ENCODE data around the gene WDR38. TPM values are rescaled to one million over a fixed set of nuclear protein-coding genes. Genes with fewer than 3 reads are reported as not detected.
A peak's percentile ranks its signal among the peaks of the same experiment; 100 is the strongest.

WDR38 gene
- total and polyA plus RNA-seq, 2 of the 13 experiments (the other 11 are each of a cell fraction or from before 2014, with no cell fraction given), result not detected

DNA sequence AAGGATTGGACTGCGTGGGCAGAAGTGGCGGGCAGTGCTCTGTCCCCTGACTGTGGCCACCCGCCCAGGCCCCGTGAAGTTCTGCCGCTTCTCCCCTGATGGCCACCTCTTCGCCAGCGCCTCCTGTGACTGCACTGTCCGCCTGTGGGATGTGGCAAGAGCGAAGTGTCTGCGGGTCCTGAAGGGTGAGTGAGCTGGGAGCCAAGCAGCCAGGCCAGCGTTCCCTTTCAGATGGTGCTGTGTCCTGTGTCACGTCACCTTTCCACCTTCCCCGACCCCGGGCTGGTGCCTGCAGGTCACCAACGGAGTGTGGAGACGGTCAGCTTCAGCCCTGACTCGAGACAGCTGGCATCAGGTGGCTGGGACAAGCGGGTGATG is 2.3 kb downstream of the WDR38 start:
- 86% methylated on average over 11 of the region's 18 CpGs for WGBS (ENCODE audit: low lambda C conversion rate)
- CTCF ChIA-PET (ENCODE audit: low intra/inter-chr PET ratio, low total read pairs), result interaction anchor here (1.2 to 1.4 kb wide), 2 partner anchors 81 to 84 kb away, joined by 10 to 16 read pairs; no protein-coding TSS in a partner anchor

More for the DNA sequence above, 2.3 kb downstream of the WDR38 start:
- Histone ChIP-seq H3K27me3 (ENCODE audit: control insufficient read depth in 1 of 2, insufficient read depth in 2 of 2, low read length in 2 of 2) (no peaks in the 10 kb centered on the region; a peak in 1 of 5 replicates), H3K9ac (ENCODE audit: insufficient read depth, low read depth, low read length) (no peak overlapping the region), H3K4me2 (ENCODE audit: low read depth, low read length) (no peak overlapping the region), H3K4me3 (replicated peaks in 1 of 3; ENCODE audit: insufficient read depth in 1 of 3, low read depth in 2 of 3, low read length in 3 of 3) (no peak overlapping the region), H3K79me2 (ENCODE audit: insufficient read depth, low read length) (peaks cover 18% of the 10 kb centered on the region), H4K20me1 (ENCODE audit: insufficient read depth, low read length) (peaks cover 33% of the 10 kb centered on the region), H3K36me3 (replicated peaks in 1 of 2; ENCODE audit: control insufficient read depth in 1 of 2, insufficient read depth in 2 of 2, low read length in 2 of 2) (peaks cover 17 to 36% of the 10 kb centered on the region in 2 experiments), H3K9me3 (ENCODE audit: low read length) (no peaks in the 10 kb centered on the region), H3K4me1 (ENCODE audit: insufficient read depth, low read length) (peaks cover 41% of the 10 kb centered on the region), H3K27ac (ENCODE audit: extremely low read length, insufficient read depth, low read length) (no peak overlapping the region), H2AFZ (ENCODE audit: low read length) (no peak overlapping the region)
- no TSS peak for BruUV-seq (replicated peaks)
- in situ Hi-C loops (cut with HindIII; ENCODE audit: extremely low pct_ligation_motif_present, low pct_unique_long_range_greater_than_20kb) (no loop called here), intact Hi-C loops (cut with micrococcal nuclease; ENCODE audit: unreplicated experiment) (no loop called here)
- no peak for FAIRE-seq
- peak; percentile 0; the same call in 2 of the 3 replicates for ATAC-seq
- DNase-seq (ENCODE audit: low spot score), result no peak
- POLR2A ChIA-PET, result interaction anchor here (1.1 to 4.2 kb wide), 6 partner anchors 22 to 85 kb away, joined by 3 to 39 read pairs (median 3); partner anchors contain the start of genes NR6A1 and OLFML2A
- TF ChIP-seq POLR2A (IDR thresholded peaks at IDR 0.05; ENCODE audit: insufficient read depth in 1 of 2, low read depth in 2 of 2, low read length in 2 of 2), result no peak
- TF ChIP-seq, protein P1, sequence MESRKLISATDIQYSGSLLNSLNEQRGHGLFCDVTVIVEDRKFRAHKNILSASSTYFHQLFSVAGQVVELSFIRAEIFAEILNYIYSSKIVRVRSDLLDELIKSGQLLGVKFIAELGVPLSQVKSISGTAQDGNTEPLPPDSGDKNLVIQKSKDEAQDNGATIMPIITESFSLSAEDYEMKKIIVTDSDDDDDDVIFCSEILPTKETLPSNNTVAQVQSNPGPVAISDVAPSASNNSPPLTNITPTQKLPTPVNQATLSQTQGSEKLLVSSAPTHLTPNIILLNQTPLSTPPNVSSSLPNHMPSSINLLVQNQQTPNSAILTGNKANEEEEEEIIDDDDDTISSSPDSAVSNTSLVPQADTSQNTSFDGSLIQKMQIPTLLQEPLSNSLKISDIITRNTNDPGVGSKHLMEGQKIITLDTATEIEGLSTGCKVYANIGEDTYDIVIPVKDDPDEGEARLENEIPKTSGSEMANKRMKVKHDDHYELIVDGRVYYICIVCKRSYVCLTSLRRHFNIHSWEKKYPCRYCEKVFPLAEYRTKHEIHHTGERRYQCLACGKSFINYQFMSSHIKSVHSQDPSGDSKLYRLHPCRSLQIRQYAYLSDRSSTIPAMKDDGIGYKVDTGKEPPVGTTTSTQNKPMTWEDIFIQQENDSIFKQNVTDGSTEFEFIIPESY (CRISPR knock-in tag; IDR thresholded peaks at IDR 0.05), result peak; percentile 28; the same call in 1 of the 2 replicates
- TF ChIP-seq ARNT2 (CRISPR knock-in tag; IDR thresholded peaks at IDR 0.05; ENCODE audit: low read depth), result 0 out of 2 replicates have a peak, but pooled peaks have one; percentile 22
- 0 out of 2 replicates have a peak, but pooled peaks have one; percentile 4 for TF ChIP-seq ZNF547 (CRISPR knock-in tag; IDR thresholded peaks at IDR 0.05)
- 0 out of 2 replicates have a peak, but pooled peaks have one; percentile 1 for TF ChIP-seq ZSCAN21 (CRISPR knock-in tag; IDR thresholded peaks at IDR 0.05; ENCODE audit: borderline replicate concordance)
